CD1c-positive myeloid dendritic cell (primary cell): ENCODE results near the gene CZIB.

Source experiments
- DNase-seq: peaks from one replicate; pipeline ENCODE4 v3.0.0-alpha.2; 2016; ENCODE audit errors: extremely low spot score

The CZIB gene

GRCh38 chr1:53220171-53220961 is at the start of gene CZIB:
TSS of gene CZIB (minus strand) at chr1:53220634. CDS start at chr1:53220575, 59 bp downstream.
- DNase-seq = peak; percentile 94

- no peak for DNase-seq
Measured at GRCh38 chr1:53270107-53270506, 49.7 kb upstream of the CZIB start.

- DNase-seq = no peak
Measured at GRCh38 chr1:53267761-53268160, 47.3 kb upstream of the CZIB start.

GRCh38 chr1:53266038-53266437 is 45.6 kb upstream of the CZIB start:
- DNase-seq = no peak

GRCh38 chr1:53265581-53265980 is 45.1 kb upstream of the CZIB start:
- no peak for DNase-seq

- DNase-seq = no peak
Measured at GRCh38 chr1:53264048-53264447, 43.6 kb upstream of the CZIB start.

GRCh38 chr1:53262000-53262399 is 41.6 kb upstream of the CZIB start:
- DNase-seq = no peak

GRCh38 chr1:53260631-53261247 is 40.3 kb upstream of the CZIB start:
- DNase-seq = no peak

- DNase-seq = no peak
Measured at GRCh38 chr1:53259932-53260331, 39.5 kb upstream of the CZIB start.

- DNase-seq = no peak
Measured at GRCh38 chr1:53258216-53258615, 37.8 kb upstream of the CZIB start.

GRCh38 chr1:53257454-53258081 is 37.1 kb upstream of the CZIB start:
- DNase-seq = no peak

GRCh38 chr1:53256511-53257453 is 36.3 kb upstream of the CZIB start:
- no peak for DNase-seq

GRCh38 chr1:53255031-53255430 is 34.6 kb upstream of the CZIB start:
- DNase-seq = no peak

GRCh38 chr1:53254011-53254640 is 33.7 kb upstream of the CZIB start:
- DNase-seq = no peak

- DNase-seq = no peak
Measured at GRCh38 chr1:53250325-53250724, 29.9 kb upstream of the CZIB start.

- no peak for DNase-seq
Measured at GRCh38 chr1:53249706-53250105, 29.3 kb upstream of the CZIB start.

- DNase-seq = no peak
Measured at GRCh38 chr1:53246261-53247134, 26.1 kb upstream of the CZIB start.

GRCh38 chr1:53244141-53244540 is 23.7 kb upstream of the CZIB start:
- no peak for DNase-seq

GRCh38 chr1:53242381-53242780 is 21.9 kb upstream of the CZIB start:
- DNase-seq = no peak

GRCh38 chr1:53241828-53242227 is 21.4 kb upstream of the CZIB start:
- DNase-seq = no peak
